Loucy (cell line): ENCODE results near the gene RAD9A.

Experiments used
- CTCF ChIP-seq: fragments of 200-600 bp; sonication (generic); conservative IDR thresholded peaks from 2 replicates; pipeline ENCODE4 v1.5.1; 2014; ENCODE audit warnings: mild to moderate bottlenecking, antibody characterized with exemption, low read length
- EZH2phosphoT487 ChIP-seq: fragments of 200-600 bp; IDR thresholded peaks from 2 replicates; pipeline ENCODE4 v1.6.1; 2018; ENCODE audit warnings: antibody characterized with exemption, mild to moderate bottlenecking, moderate library complexity, borderline replicate concordance

- TF ChIP-seq CTCF = no peak
- TF ChIP-seq EZH2phosphoT487 = no peak
Measured at GRCh38 chr11:67411785-67412152, 20.0 kb downstream of the RAD9A start.
